Stimulated activated CD8-positive, alpha-beta memory T cell treated with anti-CD3 and anti-CD28 coated beads, Interleukin-4, amount 100 ng/mL, for 4 hours (primary cell): ENCODE measurements around the gene C19orf25.
A peak's percentile ranks its signal among the peaks of the same experiment; 100 is the strongest.
"Not testable (repeated sequence)": the region's sequence is repeated elsewhere in the genome, so short reads cannot be mapped to it uniquely, and the experiment has no call there.

Source experiments
- DNase-seq, 2 donors: peaks; one replicate each; pipeline ENCODE4 v3.0.0-alpha.2; 2020; ENCODE audit warnings: low read depth in 2 of 2, low spot score in 1 of 2

C19orf25 gene

GRCh38 chr19:1449467-1450442 is 29.3 kb downstream of the C19orf25 start, which contains the start of gene APC2:
TSS of gene APC2 (plus strand) at chr19:1450121. CDS start at chr19:1453002, 2,881 bp downstream.
- no peak for DNase-seq

DNA sequence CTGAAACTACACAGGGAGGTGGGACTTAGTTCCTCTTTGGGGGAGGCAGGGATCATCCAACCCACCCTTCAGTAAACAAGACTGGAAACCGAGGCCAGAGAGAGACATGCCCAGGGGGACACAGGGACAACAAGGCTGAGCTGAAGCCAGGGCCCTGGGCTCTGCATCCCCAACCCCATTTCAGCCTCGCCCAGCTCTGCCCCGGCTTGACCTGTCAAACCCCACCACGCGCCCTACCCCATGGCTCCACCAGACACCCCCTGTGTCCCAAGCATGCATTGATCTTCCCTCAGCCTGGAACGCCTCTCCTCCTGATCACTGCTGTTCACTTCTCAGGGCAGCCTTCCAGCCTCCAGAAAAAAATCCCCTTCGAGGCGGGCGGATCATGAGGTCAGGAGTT is 31.1 kb downstream of the C19orf25 start:
- DNase-seq: no peak

GRCh38 chr19:1447504-1447903 is 31.5 kb downstream of the C19orf25 start:
- DNase-seq: no peak

DNA sequence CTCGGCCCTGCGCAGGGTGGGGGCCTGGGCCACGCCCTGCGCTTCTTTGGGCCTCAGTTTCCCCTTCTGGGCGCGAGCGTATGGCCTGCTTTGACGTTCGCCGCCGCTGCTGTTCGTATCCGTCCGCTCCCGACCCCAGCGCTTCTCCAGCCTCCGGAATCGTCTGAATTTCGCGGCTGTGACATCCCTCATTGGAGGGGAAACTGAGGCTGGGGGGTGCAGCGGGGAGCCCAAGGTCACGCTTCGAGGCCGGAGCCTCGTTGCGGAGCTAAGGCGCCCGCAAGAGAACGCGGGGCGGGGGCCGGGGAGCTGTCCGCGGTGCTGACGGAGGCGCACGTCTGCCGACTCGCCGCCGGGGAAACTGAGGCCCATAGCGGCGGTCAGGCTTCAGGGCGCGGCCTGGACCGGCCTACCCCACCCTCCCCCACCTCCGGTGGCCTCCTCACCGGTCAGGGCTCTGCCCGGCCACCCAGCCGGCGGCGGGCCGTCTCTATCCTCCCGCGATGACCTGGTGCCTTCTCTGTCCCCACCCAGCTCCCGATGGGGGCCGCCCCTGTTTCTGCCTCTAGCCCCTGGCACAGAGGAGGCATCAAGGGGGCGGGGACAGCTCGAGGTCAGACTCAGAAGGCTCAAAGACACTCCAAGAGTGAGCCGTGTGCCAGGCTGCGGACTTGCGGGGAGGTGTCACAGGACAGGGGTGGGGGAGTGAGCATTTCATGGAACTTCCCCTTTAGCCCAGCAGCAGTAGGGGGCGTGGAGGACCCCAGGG is 32.1 kb downstream of the C19orf25 start:
- no peak for DNase-seq

DNA sequence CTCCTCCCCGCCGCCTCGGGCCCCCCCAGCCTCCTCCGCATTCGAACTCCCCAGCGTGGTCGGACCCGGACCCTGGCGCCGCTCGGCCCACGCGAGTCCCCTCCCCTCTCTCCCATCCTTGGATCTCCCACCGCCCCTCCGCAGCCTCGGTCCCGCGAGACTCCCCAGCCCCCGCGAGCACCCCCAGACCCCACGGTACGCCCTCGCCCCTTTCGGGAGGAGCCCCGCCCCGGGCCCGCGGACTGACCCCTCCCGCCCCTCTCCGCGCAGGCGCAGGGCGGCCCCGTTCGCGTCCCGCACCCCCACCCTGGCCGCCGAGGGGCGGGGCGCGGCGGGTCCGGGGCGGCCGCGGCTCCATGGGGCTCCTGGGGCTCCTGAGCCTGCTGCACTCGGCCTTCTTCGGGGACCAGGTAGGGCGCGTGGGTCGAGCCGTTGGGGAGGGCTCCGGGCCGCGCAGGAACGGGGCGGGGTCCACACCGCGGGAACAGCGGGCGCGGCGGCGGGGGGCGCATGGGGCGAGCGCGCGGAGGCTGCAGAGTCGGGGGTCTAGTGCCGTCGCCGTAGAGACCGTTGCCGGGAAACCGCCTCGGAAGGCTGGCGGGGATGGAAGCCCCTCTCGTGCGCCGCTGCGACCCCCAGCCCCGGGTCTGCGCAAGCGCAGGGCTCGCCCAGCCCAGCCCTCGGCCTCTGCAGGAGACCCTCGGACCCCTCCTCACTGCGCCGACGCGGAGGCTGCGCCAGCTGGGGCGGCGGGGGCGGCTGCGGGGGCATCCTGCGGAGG is 32.9 kb downstream of the C19orf25 start:
- no peak for DNase-seq

GRCh38 chr19:1445185-1445931 is 33.7 kb downstream of the C19orf25 start:
- DNase-seq: peak; percentile 49 to 58

DNA sequence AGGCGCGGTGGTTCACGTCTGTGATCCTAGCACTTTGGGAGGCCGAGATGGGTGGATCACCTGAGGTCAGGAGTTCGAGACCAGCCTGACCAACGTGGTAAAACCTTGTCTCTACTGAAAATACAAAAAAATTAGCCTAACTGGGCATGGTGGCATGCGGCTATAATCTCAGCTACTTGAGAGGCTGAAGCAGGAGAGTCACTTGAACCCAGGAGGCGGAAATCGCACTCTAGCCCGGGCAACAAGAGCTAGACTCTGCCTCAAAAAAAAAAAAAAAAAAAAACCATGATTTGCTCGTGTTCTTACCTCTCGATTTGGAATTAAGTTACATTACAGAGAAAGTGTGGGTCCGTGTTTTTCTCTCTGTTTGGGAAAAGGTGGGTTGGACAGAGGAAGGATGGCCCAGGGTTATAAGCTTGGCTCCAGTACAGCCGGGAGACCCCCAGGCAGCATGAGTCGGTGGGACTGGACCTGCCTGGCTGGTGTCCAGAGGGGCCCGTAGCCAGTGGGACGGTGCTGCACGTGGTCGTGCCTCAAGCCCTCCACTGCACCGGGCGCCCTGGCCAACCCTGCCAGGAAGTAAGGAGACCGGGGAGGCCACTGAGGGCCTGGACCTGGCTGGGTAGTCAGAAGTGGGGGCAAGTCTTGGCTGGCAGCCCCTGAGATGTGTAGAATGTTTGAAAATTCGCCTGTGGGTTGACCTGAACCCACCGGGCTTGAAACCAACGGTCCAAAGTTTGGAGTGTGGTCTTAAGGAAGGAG is 37.2 kb downstream of the C19orf25 start:
- no peak for DNase-seq

GRCh38 chr19:1441022-1441426 is 38.0 kb downstream of the C19orf25 start:
- DNase-seq: no peak

DNA sequence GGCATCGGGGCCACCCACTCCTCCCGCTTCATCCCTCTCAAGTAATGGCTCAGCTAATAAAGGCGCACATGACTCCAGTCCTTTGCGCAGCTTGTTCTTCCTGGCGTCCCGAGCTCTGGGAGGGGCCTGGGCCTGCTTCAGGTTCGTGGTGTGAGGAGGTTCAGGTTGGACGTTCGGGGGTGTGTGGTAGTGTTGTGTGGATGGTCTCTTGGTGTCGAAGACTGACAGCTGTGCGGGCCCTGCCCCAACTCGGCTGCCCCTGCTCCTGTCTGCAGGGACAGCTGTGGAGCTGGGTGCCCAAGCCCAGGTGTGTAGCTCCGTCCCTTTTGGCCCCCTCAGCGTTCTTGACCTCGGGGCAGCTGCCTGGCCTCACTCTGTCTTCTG is 38.6 kb downstream of the C19orf25 start:
- no peak for DNase-seq

DNA sequence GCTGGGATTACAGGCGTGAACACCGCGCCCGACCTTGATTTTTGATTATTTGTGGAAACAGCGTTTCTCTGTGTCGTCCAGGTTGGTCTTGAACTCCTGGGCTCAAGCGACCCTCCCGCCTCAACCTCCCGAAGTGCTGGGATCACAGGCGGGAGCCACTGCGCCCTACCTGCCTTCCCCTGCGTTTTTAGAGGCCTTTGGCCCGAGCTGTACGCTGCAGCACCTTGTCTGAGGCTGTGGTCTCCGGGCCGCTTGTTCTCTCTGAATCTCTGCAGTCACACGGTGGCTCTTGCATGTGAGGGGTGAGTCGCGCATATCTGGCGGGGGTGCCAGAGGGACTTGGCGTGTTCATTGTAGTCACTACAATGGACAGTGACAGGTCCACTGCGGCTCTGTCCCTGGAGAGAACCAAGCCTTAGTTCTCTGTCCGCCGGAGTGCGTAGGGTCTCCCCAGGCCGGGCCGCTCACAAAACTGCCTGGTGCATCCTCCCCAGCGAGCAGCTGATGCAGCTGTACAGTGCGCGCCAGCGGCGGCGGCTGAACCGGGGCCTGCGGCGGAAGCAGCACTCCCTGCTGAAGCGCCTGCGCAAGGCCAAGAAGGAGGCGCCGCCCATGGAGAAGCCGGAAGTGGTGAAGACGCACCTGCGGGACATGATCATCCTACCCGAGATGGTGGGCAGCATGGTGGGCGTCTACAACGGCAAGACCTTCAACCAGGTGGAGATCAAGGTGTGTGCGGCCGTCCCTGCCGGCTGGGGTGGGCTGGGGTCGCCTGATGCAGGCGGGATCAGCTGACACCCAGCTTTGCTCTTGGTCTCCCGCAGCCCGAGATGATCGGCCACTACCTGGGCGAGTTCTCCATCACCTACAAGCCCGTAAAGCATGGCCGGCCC is 39.2 kb downstream of the C19orf25 start:
- not testable (repeated sequence) for DNase-seq

- DNase-seq: no peak
Measured at GRCh38 chr19:1438933-1439354, 40.1 kb downstream of the C19orf25 start.

GRCh38 chr19:1438035-1438932 is 40.7 kb downstream of the C19orf25 start, which contains the start of gene RPS15:
TSS of gene RPS15 (plus strand) at chr19:1438396. CDS start at chr19:1438426, 30 bp downstream.
- peak; percentile 89 to 90 for DNase-seq

GRCh38 chr19:1437609-1438008 is 41.4 kb downstream of the C19orf25 start:
- no peak for DNase-seq

DNA sequence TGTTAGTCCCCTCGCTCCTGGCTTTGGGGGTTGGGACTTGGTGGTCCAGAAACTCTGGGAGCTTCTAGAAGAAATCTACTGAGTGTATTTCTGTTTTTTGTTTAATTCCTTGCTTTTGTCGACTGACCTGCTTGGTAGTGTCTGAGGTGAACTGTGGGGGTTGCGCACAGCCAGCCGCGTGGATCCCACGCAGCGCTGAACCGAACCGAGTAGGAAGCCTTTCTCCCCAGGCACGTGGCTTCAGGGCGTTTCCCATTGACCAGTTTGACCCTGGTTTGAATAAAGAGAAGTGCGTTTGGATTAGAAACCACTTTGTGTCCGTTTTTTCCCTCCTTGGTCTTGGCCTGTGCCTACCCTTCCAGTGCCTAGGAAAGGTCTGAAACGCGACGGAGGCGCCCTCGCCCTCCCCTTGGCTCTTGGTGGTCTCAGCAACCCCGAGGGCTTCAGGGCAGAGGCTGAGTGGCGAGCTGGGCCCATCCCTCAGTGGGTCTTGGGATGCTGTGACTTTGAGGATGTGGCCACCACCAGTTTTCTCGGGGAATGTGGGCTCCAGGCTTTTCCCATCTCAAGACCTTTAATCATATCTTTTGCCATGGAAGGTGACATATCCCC is 43.5 kb downstream of the C19orf25 start:
- DNase-seq: no peak

GRCh38 chr19:1434577-1435060 is 44.4 kb downstream of the C19orf25 start:
- no peak for DNase-seq

GRCh38 chr19:1434040-1434366 is 45.0 kb downstream of the C19orf25 start:
- no peak for DNase-seq
